GM19099 (cell line): ENCODE measurements around the gene ADCK2.

Experiments
- POLR2A ChIP-seq: IDR thresholded peaks from 3 replicates; pipeline ENCODE4 v1.6.1; 2011; ENCODE audit warnings: low read depth; ENCODE audit not compliant: insufficient read length; ENCODE audit errors: extremely low read depth

The ADCK2 gene

DNA sequence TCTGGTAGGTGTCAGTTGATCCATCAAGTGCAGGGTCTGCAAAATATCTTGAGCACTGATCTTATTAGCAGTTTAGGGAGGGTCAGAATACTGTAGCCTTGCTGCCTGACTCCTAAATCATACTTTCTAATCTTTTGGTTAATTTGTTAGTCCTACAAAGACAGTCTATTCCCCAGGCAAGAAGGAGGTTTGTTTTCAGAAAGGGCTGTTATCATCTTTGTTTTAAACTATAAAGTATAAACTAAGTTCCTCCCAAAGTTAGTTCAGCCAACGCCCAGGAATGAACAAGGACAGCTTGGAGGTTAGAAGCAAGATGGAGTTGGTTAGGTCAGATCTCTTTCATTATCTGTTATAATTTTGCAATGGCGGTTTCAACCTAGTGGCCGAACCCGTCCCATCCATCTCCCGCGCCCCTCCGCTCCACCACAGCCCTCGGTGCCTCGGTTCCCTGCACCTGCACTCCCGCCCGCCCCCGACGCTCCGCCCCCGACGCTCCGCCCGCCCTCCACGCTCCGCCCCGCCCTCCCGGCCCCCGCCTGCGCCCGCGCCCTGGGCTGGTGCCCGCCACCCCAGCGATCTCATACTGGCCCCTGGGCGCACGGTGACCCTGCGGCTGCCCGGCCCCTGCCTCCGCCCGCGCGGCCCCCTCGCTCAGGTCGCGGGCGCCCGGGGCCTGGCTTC is at the start of gene ADCK2:
ADCK2 (plus strand) TSS at position 564 of the 681 bp plus-strand sequence. CDS start 386 bp downstream, outside the sequence.
- peak; percentile 54 for TF ChIP-seq POLR2A

DNA sequence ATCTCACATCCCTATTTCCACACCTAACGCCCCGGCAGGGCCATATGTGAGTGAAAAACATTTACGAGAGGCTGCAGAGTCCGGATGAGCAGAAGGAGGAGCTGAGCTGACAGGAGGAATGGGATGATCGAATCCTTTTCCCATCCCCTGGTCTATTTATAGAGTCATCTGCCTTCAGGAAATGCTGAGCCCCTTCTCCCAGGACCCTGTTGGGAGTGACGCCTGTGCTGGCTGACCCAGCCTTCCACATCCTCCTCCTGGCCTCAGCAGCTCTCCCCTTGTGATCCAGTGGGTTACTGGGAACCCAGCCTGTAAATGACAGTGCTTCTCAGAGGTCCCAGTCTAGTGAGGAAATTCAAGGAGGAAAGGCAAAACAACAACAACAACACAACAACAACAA is 48.8 kb upstream of the ADCK2 start:
- no peak for TF ChIP-seq POLR2A

- TF ChIP-seq POLR2A: no peak
Measured at GRCh38 chr7:140624392-140625191, 48.2 kb upstream of the ADCK2 start.

DNA sequence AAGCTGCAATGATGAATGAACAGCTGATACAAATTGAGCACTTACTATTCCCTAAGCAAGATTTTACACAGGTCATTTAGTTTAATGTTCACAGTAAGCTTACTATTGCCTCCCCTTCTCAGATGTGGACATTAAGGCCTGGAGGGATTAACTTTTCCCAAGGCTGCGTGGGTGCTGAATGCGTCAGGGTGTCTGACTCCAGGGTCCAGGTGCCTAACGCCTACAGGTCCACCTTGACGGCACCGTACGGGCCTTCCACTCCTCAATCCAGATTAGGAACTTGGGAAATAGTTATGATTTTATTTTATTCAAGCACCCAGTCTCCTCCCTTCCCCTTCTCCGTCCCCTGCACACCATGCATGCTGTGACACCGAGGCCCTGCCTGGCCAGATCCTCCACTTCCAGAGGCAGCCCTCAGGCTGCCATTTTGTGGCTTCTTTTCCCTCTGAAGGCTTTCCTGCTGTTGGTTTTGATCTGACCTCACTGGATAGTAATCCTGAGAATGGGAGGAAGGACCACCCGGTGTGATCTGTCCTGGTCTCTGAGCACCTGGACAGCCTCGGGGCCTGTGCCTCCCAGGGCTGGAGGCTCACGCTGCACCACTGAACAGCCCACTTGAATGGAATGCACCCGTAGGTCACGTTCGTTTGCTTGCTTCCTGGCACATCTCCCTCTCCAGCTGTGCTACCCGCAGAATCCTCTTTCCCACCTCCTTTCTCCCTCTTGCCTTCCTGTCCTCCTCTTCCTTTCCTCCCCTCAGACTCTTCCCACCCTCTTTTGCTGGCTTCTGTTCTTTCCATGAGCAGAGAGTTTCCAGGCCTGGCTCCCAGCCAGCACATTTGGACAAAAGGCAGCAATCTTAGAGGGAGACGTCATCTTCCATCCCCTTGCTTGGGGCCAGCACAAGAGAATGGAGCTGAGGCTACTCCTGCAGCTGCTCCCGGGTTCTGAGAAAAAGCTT is 46.6 kb upstream of the ADCK2 start:
- TF ChIP-seq POLR2A: no peak

DNA sequence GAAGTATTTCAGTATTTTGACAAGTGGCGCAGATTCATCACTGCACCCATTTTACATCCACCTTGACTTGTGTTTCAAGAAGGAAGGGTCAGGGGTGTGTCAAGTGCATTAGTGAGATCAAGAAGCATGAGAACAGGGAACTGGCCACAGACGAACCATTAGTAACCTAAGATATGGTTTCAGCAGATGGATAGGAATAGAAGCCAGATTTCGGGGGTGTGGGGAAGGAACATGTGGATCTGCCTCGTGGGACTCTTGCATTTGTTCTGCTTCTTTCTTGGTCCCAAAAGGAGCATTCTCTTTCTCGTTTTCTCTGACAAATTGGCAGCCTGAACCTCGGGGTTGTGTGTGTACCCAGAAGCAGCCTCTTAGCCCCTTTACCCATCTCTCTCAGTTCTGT is 41.7 kb upstream of the ADCK2 start:
- TF ChIP-seq POLR2A: no peak

DNA sequence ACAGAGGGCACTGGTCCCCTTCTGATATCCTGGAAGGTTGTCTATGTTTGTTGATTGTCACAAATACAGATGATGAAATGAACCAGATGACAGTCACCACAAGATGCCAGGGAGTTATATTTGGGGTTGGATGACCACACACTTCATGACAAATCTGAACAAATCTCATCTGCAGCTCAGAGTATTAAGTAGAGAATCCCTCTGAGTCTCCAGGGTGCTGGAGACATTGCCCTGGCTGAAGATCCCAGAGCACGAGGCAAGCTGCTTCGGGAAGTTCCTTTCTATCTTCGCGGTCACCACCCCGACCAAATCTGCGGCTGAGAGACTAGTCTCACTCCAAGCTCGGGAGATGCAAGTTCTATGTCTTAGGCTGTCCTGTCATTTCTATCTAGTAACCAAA is 41.1 kb upstream of the ADCK2 start:
- TF ChIP-seq POLR2A: no peak

DNA sequence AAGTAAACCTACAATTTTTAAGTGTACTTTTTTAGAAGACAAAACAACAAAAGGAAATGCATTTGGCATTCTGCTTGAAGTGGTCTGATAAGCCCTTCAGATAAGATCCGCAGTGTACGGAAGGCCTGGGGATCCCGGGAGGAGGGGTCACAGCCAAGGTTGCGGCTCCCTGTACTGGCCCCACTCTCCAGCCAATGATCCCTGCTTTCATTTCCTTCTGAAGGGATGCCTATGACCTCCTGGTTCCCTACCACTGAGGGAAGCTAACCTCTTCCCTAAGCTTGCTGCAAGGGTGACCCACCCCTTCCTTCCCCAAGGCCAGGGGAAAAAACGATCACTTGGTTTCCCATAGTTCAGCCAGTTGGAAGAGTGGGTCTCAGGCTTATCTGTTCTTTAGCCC is 37.4 kb upstream of the ADCK2 start:
- no peak for TF ChIP-seq POLR2A

GRCh38 chr7:140635816-140636215 is 36.9 kb upstream of the ADCK2 start:
- no peak for TF ChIP-seq POLR2A

DNA sequence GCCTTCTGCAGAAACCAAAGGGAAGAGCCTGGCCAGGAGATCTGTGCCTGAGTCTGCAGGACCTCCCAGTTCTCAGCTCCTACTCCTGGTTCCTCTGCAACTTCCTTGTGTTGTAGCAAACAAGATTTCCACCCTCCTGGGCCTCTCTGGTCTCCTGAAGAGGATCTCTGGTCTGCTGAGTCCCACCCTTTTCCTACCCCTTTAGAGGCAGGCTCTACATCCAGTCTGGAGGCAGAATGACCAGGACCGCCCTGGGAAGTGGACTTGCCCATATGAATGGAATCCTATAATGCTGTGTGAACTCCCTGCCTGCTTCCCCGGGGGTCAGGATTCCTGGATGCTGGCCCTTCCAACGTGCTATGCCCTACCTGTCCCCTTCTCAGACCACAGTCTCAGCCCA is 35.3 kb upstream of the ADCK2 start:
- TF ChIP-seq POLR2A: no peak

- no peak for TF ChIP-seq POLR2A
Measured at GRCh38 chr7:140638173-140638791, 34.5 kb upstream of the ADCK2 start.

DNA sequence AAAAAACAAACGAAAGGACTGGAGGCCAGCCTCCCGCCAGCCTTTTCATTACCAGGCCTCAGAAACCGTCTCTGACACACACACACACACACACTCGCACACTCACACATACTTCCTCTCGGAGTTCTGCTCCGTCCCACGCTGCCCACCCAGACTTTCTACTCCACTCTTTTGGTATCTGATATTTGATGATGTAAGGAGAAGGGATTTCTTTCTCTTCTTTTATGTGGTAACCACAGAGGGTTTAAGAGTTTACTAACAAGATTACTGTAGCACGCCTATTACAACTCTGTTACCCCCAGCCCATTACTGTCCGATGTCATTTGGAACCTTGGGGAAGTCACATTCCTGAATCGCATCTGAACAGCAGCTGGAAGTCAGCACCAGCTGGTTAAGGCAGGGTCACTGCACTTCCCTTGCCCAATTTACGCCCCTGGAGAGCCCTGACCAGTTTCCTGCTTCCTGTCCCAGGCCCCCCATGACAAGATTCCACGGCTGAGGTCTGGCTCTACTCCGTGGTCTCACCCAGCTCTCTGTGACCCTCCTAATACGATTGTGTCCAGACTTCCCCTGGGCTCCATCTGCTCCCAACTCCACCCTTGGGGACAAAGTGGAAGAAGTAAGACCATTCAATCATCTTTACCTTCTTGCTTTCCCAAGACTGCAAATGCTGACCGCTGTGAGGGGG is 33.2 kb upstream of the ADCK2 start:
- TF ChIP-seq POLR2A: no peak

GRCh38 chr7:140640060-140640637 is 32.6 kb upstream of the ADCK2 start:
- TF ChIP-seq POLR2A: no peak

DNA sequence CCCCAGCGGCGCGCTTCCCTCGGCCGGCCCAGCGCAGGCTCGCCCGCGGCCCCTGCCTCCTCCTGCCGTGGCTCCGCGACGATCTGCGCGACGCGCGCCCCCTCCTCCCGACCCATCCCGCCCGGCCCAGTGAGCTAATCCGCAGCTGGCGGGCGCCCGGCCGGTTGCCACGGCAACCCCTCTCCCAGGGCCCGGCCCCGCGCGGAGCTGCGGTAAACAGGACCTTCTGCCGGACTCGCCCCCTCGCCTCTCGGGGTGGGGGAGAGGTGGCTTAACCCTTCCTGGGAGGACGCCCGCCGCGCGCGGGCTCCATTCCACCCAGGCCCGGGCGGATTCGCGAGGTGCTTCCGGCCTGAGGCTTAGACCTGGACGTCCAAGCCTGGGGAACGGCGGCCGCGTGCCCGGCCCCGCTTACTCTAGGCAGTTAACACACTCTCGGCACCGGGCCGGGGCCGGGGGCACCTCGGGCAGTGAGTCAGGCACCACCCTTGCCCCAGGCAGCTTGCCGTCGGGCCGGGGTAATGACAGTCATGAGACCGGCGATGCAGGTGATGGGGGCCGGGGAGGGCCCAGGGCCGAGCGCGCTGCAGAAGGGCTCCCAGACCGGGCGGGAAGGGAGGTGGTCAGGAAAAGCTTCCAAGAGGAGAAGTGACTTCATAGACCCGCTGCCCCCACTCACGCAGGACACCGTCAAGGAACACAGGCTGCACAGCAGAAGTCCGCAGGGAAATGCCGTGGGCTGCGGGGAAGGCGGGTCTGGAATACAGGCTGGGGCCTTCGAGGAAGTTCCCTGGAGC is 31.8 kb upstream of the ADCK2 start, which contains the start of gene DENND2A:
DENND2A (minus strand) TSS at position 87 of the 797 bp plus-strand sequence. CDS start 38,416 bp downstream, outside the sequence.
- TF ChIP-seq POLR2A: no peak
